Measurements from ENCODE around the gene B4GALT6.

DNA sequence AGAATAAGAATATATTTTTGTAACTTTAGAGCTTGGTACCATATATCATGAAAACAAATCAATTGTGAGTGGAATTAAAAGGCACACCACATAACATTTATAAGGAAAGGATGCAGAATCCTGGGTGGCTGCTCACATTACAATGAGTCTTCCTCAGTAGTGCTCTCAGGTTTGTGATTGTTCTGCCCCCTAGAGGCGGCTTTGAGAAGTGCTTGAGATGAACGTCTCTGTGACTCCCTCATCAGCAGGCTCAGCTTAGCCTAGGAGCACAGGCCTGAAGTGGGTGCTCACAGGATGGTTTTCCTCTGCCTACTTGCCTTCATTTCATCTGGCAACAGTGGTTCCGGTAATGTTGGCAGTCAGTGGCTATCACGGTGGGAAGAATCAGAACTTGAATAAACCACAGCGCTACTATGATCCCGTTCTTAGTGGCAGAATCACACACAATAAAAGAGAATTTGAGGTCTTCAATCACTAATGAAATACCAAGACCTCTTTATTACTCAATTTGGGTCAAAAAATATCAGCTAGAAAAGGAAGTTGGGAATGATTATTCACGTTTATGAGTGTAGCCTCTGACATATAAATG, 38.1 kb upstream of the B4GALT6 start:
- TF ChIP-seq CTCF (IDR thresholded peaks at IDR 0.05; ENCODE audit: poor library complexity, severe bottlenecking) (peak; percentile 75), EZH2 (IDR thresholded peaks at IDR 0.05; ENCODE audit: borderline replicate concordance, insufficient read depth, low read length, poor library complexity, severe bottlenecking) (no peak), REST (IDR thresholded peaks at IDR 0.05; ENCODE audit: borderline replicate concordance) (no peak), POLR2AphosphoS5 (IDR thresholded peaks at IDR 0.05) (no peak), SMC3 (conservative IDR thresholded peaks at IDR 0.05; ENCODE audit: poor library complexity) (peak; percentile 67), RAD21 (conservative IDR thresholded peaks at IDR 0.05) (peak; percentile 68), TAF1 (IDR thresholded peaks at IDR 0.05; ENCODE audit: low read depth) (no peak), EP300 (conservative IDR thresholded peaks at IDR 0.05; ENCODE audit: poor library complexity, severe bottlenecking) (no peak)
